GM12874 (cell line): Measurements from ENCODE around the gene PBRM1.

Experiments
- CTCF ChIP-seq: IDR thresholded peaks from 2 replicates; pipeline ENCODE4 v1.5.1; 2011; ENCODE audit warnings: low read depth, mild to moderate bottlenecking, control low read depth, low read length, moderate library complexity; ENCODE audit not compliant: insufficient read depth

Gene PBRM1

GRCh38 chr3:52536369-52537164 lies 149.1 kb downstream of the PBRM1 start, which contains the start of gene UQCC5:
TSS of gene UQCC5 (plus strand) at chr3:52536605. CDS start at chr3:52536756, 151 bp downstream.
- peak; percentile 19; the same call in 1 of the 2 replicates for TF ChIP-seq CTCF

- TF ChIP-seq CTCF = no peak
These were observed 149.7 kb downstream of the PBRM1 start for GRCh38 chr3:52536112-52536368.

GRCh38 chr3:52535411-52536111 lies 150.2 kb downstream of the PBRM1 start:
- TF ChIP-seq CTCF = no peak

- no peak for TF ChIP-seq CTCF
These were observed 151.2 kb downstream of the PBRM1 start for GRCh38 chr3:52534281-52535183.

- peak; percentile 24; the same call in 1 of the 2 replicates for TF ChIP-seq CTCF
These were observed 152.0 kb downstream of the PBRM1 start, which contains the start of gene NT5DC2 for GRCh38 chr3:52533623-52534280. TSS of gene NT5DC2 (minus strand) at chr3:52533857. CDS start at chr3:52533737, 120 bp downstream.

- TF ChIP-seq CTCF = no peak
These were observed 152.7 kb downstream of the PBRM1 start for GRCh38 chr3:52532838-52533622.
